Kidney (tissue), 14 donors: Measurements from ENCODE around the gene MLLT10. TPM values are rescaled to one million over a fixed set of nuclear protein-coding genes. Genes with fewer than 3 reads are reported as not detected.
"Not testable (repeated sequence)": the region's sequence is repeated elsewhere in the genome, so short reads cannot be mapped to it uniquely, and the experiment has no call there.

Experiments
- DNase-seq, 5 donors: peaks; one replicate each; pipeline ENCODE4 v3.0.0-alpha.2; 2013 to 2020
- FAIRE-seq: peaks from 2 replicates; lab custom pipeline; 2012; peaks lifted over from hg19 to GRCh38; lab: Jason Lieb, UNC
- H3K27ac ChIP-seq, 2 donors: one replicate each; pipeline ENCODE4 v1.7.0; 2013; ENCODE audit warnings: low read depth in 2 of 2, low read length in 2 of 2, inconsistent platforms in 1 of 2
- H3K27me3 ChIP-seq: one replicate; pipeline ENCODE4 v1.7.1; 2013; ENCODE audit warnings: low read length, inconsistent platforms; ENCODE audit not compliant: control insufficient read depth, insufficient read depth
- H3K36me3 ChIP-seq, 3 donors: one replicate each; pipeline versions ENCODE4 v1.7.0 to v1.7.1; 2013; ENCODE audit warnings: low read length in 3 of 3, control low read depth in 1 of 3, inconsistent platforms in 1 of 3; ENCODE audit not compliant: insufficient read depth in 3 of 3, control insufficient read depth in 2 of 3
- H3K4me1 ChIP-seq, 3 donors: one replicate each; pipeline versions ENCODE4 v1.7.0 to v1.7.1; 2013; ENCODE audit warnings: low read length in 3 of 3, inconsistent platforms in 1 of 3, low read depth in 1 of 3; ENCODE audit not compliant: control insufficient read depth in 2 of 3, insufficient read depth in 2 of 3
- H3K4me3 ChIP-seq, 3 donors: one replicate each; pipeline versions ENCODE4 v1.7.0 to v1.8.1; 2013; ENCODE audit warnings: low read length in 3 of 3, control low read depth in 1 of 3, inconsistent platforms in 1 of 3
- H3K9ac ChIP-seq, 3 donors: one replicate each; pipeline versions ENCODE4 v1.7.0 to v1.7.1; 2013; ENCODE audit warnings: low read length in 3 of 3, control low read depth in 1 of 3, inconsistent platforms in 1 of 3
- H3K9me3 ChIP-seq, 3 donors: one replicate each; pipeline versions ENCODE4 v1.7.0 to v1.7.1; 2013; ENCODE audit warnings: low read length in 3 of 3, control low read depth in 1 of 3, inconsistent platforms in 1 of 3; ENCODE audit not compliant: control insufficient read depth in 2 of 3, insufficient read depth in 1 of 3
- CTCF ChIP-seq: IDR thresholded peaks from 3 replicates; pipeline ENCODE4 v1.5.1; 2012; ENCODE audit warnings: mild to moderate bottlenecking, moderate library complexity, borderline replicate concordance; ENCODE audit not compliant: insufficient read depth; ENCODE audit errors: extremely low read depth
- intact Hi-C: fragments of 100-400 bp; cut with DNase I; formaldehyde crosslinking; loops from one replicate; pipeline ENCODE4 v1.11.1; 2022
- polyA plus RNA-seq: library from polyadenylated mRNA; stranded (reverse); fragments of 350-450 nt; fragmentation: Illumina TruSeq; extraction: RNeasy Lipid Tissue Mini Kit (QIAGEN cat#74804); gene quantifications from one replicate; pipeline ENCODE4 v1.2.3, GENCODE V29; 2014; ENCODE audit warnings: low read depth, low replicate concordance; ENCODE audit not compliant: insufficient read depth
- total RNA-seq: library from RNA; stranded (reverse); fragmentation: NEBNext Ultra II Directional; extraction: Animal tissue kit (Norgen Biotek cat#: 25700); gene quantifications from one replicate; pipeline ENCODE4 v1.2.1, GENCODE V29; 2021
- donor health status: control.
- donor health status: control.
- donor health status: control.
- donor health status: control.
- donor health status: control.
- donor health status: DM: yes; HTN: yes; CAD: no.
- donor health status: Normal renal cell carcinoma (clear cell type).

The MLLT10 gene
- total and polyA plus RNA-seq, 2 donors from 2014 or later, result 11.0 to 54.2 TPM

- no peak for TF ChIP-seq CTCF
- DNase-seq (no peak), FAIRE-seq (no peak)
- Histone ChIP-seq H3K9ac (no peak overlapping the region), H3K27me3 (no peaks in the 10 kb centered on the region), H3K4me3 (no peak overlapping the region), H3K36me3 (peaks cover 0 to 4% (median 0%) of the 10 kb centered on the region in 3 donors), H3K9me3 (no peaks in the 10 kb centered on the region), H3K27ac (no peak overlapping the region), H3K4me1 (peaks cover 0 to 12% (median 3%) of the 10 kb centered on the region in 3 donors)
- intact Hi-C loops, result no loop called here
These were observed 173.5 kb downstream of the MLLT10 start for GRCh38 chr10:21707498-21707897.

GRCh38 chr10:21712975-21713374 is 178.9 kb downstream of the MLLT10 start:
- H3K27ac ChIP-seq, result no peak overlapping the region
- no peak for DNase-seq
- FAIRE-seq, result no peak
- TF ChIP-seq CTCF, result no peak
- no peaks in the 10 kb centered on the region for H3K27me3 ChIP-seq
- intact Hi-C loops, result no loop called here
- H3K9ac ChIP-seq, result no peak overlapping the region
- no peak overlapping the region for H3K4me3 ChIP-seq
- peaks cover 3 to 13% (median 3%) of the 10 kb centered on the region in 3 donors for H3K36me3 ChIP-seq
- no peaks in the 10 kb centered on the region for H3K4me1 ChIP-seq
- H3K9me3 ChIP-seq, result no peaks in the 10 kb centered on the region

- FAIRE-seq, result no peak
- Histone ChIP-seq H3K9ac (no peak overlapping the region), H3K4me1 (no peaks in the 10 kb centered on the region)
These were observed 181.6 kb downstream of the MLLT10 start for GRCh38 chr10:21715531-21716195.

GRCh38 chr10:21717437-21718054 is 183.5 kb downstream of the MLLT10 start:
- DNase-seq, FAIRE-seq, H3K36me3 ChIP-seq, H3K9me3 ChIP-seq, H3K27ac ChIP-seq, H3K27me3 ChIP-seq, intact Hi-C loops, H3K9ac ChIP-seq, H3K4me3 ChIP-seq, H3K4me1 ChIP-seq: not testable (repeated sequence)

More at GRCh38 chr10:21715531-21716195, 181.6 kb downstream of the MLLT10 start:
- Histone ChIP-seq H3K9me3 (no peaks in the 10 kb centered on the region), H3K27me3 (no peaks in the 10 kb centered on the region), H3K4me3 (no peak overlapping the region), H3K27ac (no peak overlapping the region), H3K36me3 (peaks cover 3 to 9% (median 5%) of the 10 kb centered on the region in 3 donors)
- intact Hi-C loops, result no loop called here
- DNase-seq, result peak in 1 of 5 donors; percentile 22
- TF ChIP-seq CTCF, result no peak
